ENCODE results near the gene ZNF280C.

- TF ChIP-seq CTCF (IDR thresholded peaks at IDR 0.05; ENCODE audit: poor library complexity) (no peak), EZH2 (IDR thresholded peaks at IDR 0.05; ENCODE audit: borderline replicate concordance) (no peak), EZH2phosphoT487 (IDR thresholded peaks at IDR 0.05; ENCODE audit: low read depth, severe bottlenecking, unreplicated experiment) (no peak)
Observed at GRCh38 chrX:130186651-130187050, 82.0 kb downstream of the ZNF280C start.
